ENCODE results near the gene KCNK10. TPM values are rescaled to one million over a fixed set of nuclear protein-coding genes. Genes with fewer than 3 reads are reported as not detected.
A peak's percentile ranks its signal among the peaks of the same experiment; 100 is the strongest.

The KCNK10 gene
- total RNA-seq, 5 donors from 2014 or later (not counting 1 experiment from before 2014, with no cell fraction given), result not detected

GRCh38 chr14:88168025-88168424 is 155.0 kb downstream of the KCNK10 start:
- no peak overlapping the region for H3K27ac Mint-ChIP-seq
- no peaks in the 10 kb centered on the region for H3K36me3 Mint-ChIP-seq
- Histone ChIP-seq H3K36me3 (ENCODE audit: control insufficient read depth in 2 of 2, extremely low read depth in 1 of 2, insufficient read depth in 1 of 2, low read length in 1 of 2) (no peaks in the 10 kb centered on the region), H3K27ac (ENCODE audit: low read length) (no peak overlapping the region), H3K4me1 (ENCODE audit: control insufficient read depth in 1 of 2, extremely low read depth in 1 of 2, insufficient read depth in 2 of 2, low read length in 2 of 2) (peaks cover 0 to 19% of the 10 kb centered on the region in 2 experiments), H3K4me3 (ENCODE audit: control insufficient read depth in 1 of 2, extremely low read depth in 1 of 2, low read length in 1 of 2) (no peak overlapping the region), H3K9me3 (no peaks in the 10 kb centered on the region), H3K27me3 (replicated peaks in 1 of 2; ENCODE audit: control insufficient read depth in 2 of 2, extremely low read depth in 1 of 2, insufficient read depth in 2 of 2, low read length in 1 of 2) (peaks cover 0 to 10% of the 10 kb centered on the region in 2 experiments)
- ATAC-seq (replicated peaks in 1 of 4), result no peak
- DNase-seq, result no peak
- WGBS (ENCODE audit: insufficient coverage), result 94% methylated on average over 5 of the region's 7 CpGs
- peaks cover 0 to 3% (median 0%) of the 10 kb centered on the region in 3 donors for H3K9me3 Mint-ChIP-seq
- CTCF ChIA-PET, result interaction anchor here (0.6 to 2.9 kb wide), 19 partner anchors 10 to 228 kb away, joined by 3 to 59 read pairs (median 3); partner anchors contain the start of gene GALC (in 1 of the 2)
- peaks cover 9 to 21% of the 10 kb centered on the region in 2 donors for H3K27me3 Mint-ChIP-seq
- POLR2A ChIA-PET, result no interaction called here
- H3K4me3 Mint-ChIP-seq, result no peak overlapping the region
- peaks cover 11 to 25% (median 14%) of the 10 kb centered on the region in 3 donors for H3K4me1 Mint-ChIP-seq

GRCh38 chr14:88166616-88167015 is 156.5 kb downstream of the KCNK10 start:
- H3K36me3 Mint-ChIP-seq, result no peaks in the 10 kb centered on the region
- Histone ChIP-seq H3K36me3 (ENCODE audit: control insufficient read depth in 2 of 2, extremely low read depth in 1 of 2, insufficient read depth in 1 of 2, low read length in 1 of 2) (no peaks in the 10 kb centered on the region), H3K27ac (ENCODE audit: low read length) (no peak overlapping the region), H3K4me1 (ENCODE audit: control insufficient read depth in 1 of 2, extremely low read depth in 1 of 2, insufficient read depth in 2 of 2, low read length in 2 of 2) (peaks cover 0 to 19% of the 10 kb centered on the region in 2 experiments), H3K9me3 (no peaks in the 10 kb centered on the region), H3K27me3 (replicated peaks in 1 of 2; ENCODE audit: control insufficient read depth in 2 of 2, extremely low read depth in 1 of 2, insufficient read depth in 2 of 2, low read length in 1 of 2) (peaks cover 0 to 10% of the 10 kb centered on the region in 2 experiments), H3K4me3 (ENCODE audit: control insufficient read depth in 1 of 2, extremely low read depth in 1 of 2, low read length in 1 of 2) (no peak overlapping the region)
- ATAC-seq (replicated peaks in 1 of 4) (no peak), DNase-seq (no peak)
- no peak overlapping the region for H3K4me3 Mint-ChIP-seq
- no peak overlapping the region for H3K27ac Mint-ChIP-seq
- H3K27me3 Mint-ChIP-seq, result peaks cover 9 to 16% of the 10 kb centered on the region in 2 donors
- WGBS (ENCODE audit: insufficient coverage), result 80% methylated on average over 1 of the region's 3 CpGs
- ChIA-PET CTCF (interaction anchor here (0.7 to 1.3 kb wide), 3 partner anchors 220 to 270 kb away, joined by 3 to 5 read pairs (median 3); no protein-coding TSS in a partner anchor), POLR2A (no interaction called here)
- peaks cover 11 to 25% (median 14%) of the 10 kb centered on the region in 3 donors for H3K4me1 Mint-ChIP-seq
- peaks cover 0 to 3% (median 0%) of the 10 kb centered on the region in 3 donors for H3K9me3 Mint-ChIP-seq

- POLR2A ChIA-PET, result no interaction called here
- H3K4me3 ChIP-seq (ENCODE audit: control insufficient read depth in 1 of 2, extremely low read depth in 1 of 2, low read length in 1 of 2), result no peak overlapping the region
- no peak overlapping the region for H3K4me3 Mint-ChIP-seq
- peaks cover 0 to 3% (median 0%) of the 10 kb centered on the region in 3 donors for H3K9me3 Mint-ChIP-seq
- WGBS (ENCODE audit: insufficient coverage), result 46% methylated on average over 2 of the region's 3 CpGs
- CTCF ChIA-PET, result interaction anchor here in 1 of 2 donors (1.0 kb wide), 1 partner anchor 220 kb away, joined by 3 read pairs; no protein-coding TSS in a partner anchor
- H3K4me1 Mint-ChIP-seq, result peaks cover 11 to 25% (median 14%) of the 10 kb centered on the region in 3 donors
- no peaks in the 10 kb centered on the region for H3K9me3 ChIP-seq
- DNase-seq (peak in 1 of 35 experiments; percentile 7), ATAC-seq (replicated peaks in 1 of 4) (no peak)
- no peaks in the 10 kb centered on the region for H3K36me3 Mint-ChIP-seq
- H3K4me1 ChIP-seq (ENCODE audit: control insufficient read depth in 1 of 2, extremely low read depth in 1 of 2, insufficient read depth in 2 of 2, low read length in 2 of 2), result peaks cover 0 to 19% of the 10 kb centered on the region in 2 experiments
- no peaks in the 10 kb centered on the region for H3K36me3 ChIP-seq (ENCODE audit: control insufficient read depth in 2 of 2, extremely low read depth in 1 of 2, insufficient read depth in 1 of 2, low read length in 1 of 2)
- no peak overlapping the region for H3K27ac ChIP-seq (ENCODE audit: low read length)
- H3K27ac Mint-ChIP-seq, result no peak overlapping the region
- H3K27me3 ChIP-seq (replicated peaks in 1 of 2; ENCODE audit: control insufficient read depth in 2 of 2, extremely low read depth in 1 of 2, insufficient read depth in 2 of 2, low read length in 1 of 2), result peaks cover 2 to 10% of the 10 kb centered on the region in 2 experiments
- peaks cover 7 to 9% of the 10 kb centered on the region in 2 donors for H3K27me3 Mint-ChIP-seq
Observed at GRCh38 chr14:88164906-88165534, 158.0 kb downstream of the KCNK10 start.

GRCh38 chr14:88163731-88164255 is 159.3 kb downstream of the KCNK10 start:
- no peak for DNase-seq
- H3K4me3 ChIP-seq (ENCODE audit: control insufficient read depth in 1 of 2, extremely low read depth in 1 of 2, low read length in 1 of 2), result no peak overlapping the region
- POLR2A ChIA-PET, result no interaction called here
- WGBS (ENCODE audit: insufficient coverage), result 69% methylated on average over 3 of the region's 4 CpGs
- H3K27me3 ChIP-seq (replicated peaks in 1 of 2; ENCODE audit: control insufficient read depth in 2 of 2, extremely low read depth in 1 of 2, insufficient read depth in 2 of 2, low read length in 1 of 2), result peaks cover 2 to 6% of the 10 kb centered on the region in 2 experiments
- CTCF ChIA-PET, result no interaction called here
- H3K4me1 Mint-ChIP-seq, result peaks cover 11 to 23% (median 14%) of the 10 kb centered on the region in 3 donors
- peaks cover 3 to 14% of the 10 kb centered on the region in 2 donors for H3K27me3 Mint-ChIP-seq
- H3K27ac Mint-ChIP-seq, result no peak overlapping the region
- H3K4me3 Mint-ChIP-seq, result no peak overlapping the region
- H3K36me3 ChIP-seq (ENCODE audit: control insufficient read depth in 2 of 2, extremely low read depth in 1 of 2, insufficient read depth in 1 of 2, low read length in 1 of 2), result no peaks in the 10 kb centered on the region
- H3K27ac ChIP-seq (ENCODE audit: low read length), result no peak overlapping the region
- H3K9me3 ChIP-seq, result no peaks in the 10 kb centered on the region
- no peaks in the 10 kb centered on the region for H3K36me3 Mint-ChIP-seq
- H3K9me3 Mint-ChIP-seq, result no peaks in the 10 kb centered on the region
- ATAC-seq (replicated peaks in 1 of 4), result no peak
- peaks cover 0 to 19% of the 10 kb centered on the region in 2 experiments for H3K4me1 ChIP-seq (ENCODE audit: control insufficient read depth in 1 of 2, extremely low read depth in 1 of 2, insufficient read depth in 2 of 2, low read length in 2 of 2)

- Mint-ChIP-seq H3K27me3 (peaks cover 4 to 18% of the 10 kb centered on the region in 2 donors), H3K9me3 (no peaks in the 10 kb centered on the region), H3K4me3 (no peak overlapping the region), H3K4me1 (no peaks in the 10 kb centered on the region), H3K36me3 (no peaks in the 10 kb centered on the region), H3K27ac (no peak overlapping the region)
- Histone ChIP-seq H3K36me3 (ENCODE audit: control insufficient read depth in 2 of 2, extremely low read depth in 1 of 2, insufficient read depth in 1 of 2, low read length in 1 of 2) (no peaks in the 10 kb centered on the region), H3K27me3 (replicated peaks in 1 of 2; ENCODE audit: control insufficient read depth in 2 of 2, extremely low read depth in 1 of 2, insufficient read depth in 2 of 2, low read length in 1 of 2) (peaks cover 0 to 2% of the 10 kb centered on the region in 2 experiments), H3K9me3 (no peaks in the 10 kb centered on the region), H3K4me1 (ENCODE audit: control insufficient read depth in 1 of 2, extremely low read depth in 1 of 2, insufficient read depth in 2 of 2, low read length in 2 of 2) (no peaks in the 10 kb centered on the region), H3K27ac (ENCODE audit: low read length) (no peak overlapping the region), H3K4me3 (ENCODE audit: control insufficient read depth in 1 of 2, extremely low read depth in 1 of 2, low read length in 1 of 2) (no peak overlapping the region)
- ATAC-seq (replicated peaks in 1 of 4) (no peak), DNase-seq (no peak)
- WGBS (ENCODE audit: insufficient coverage), result no CpG with 5 or more reads among the region's 1 CpG
- POLR2A ChIA-PET, result no interaction called here
- CTCF ChIA-PET, result no interaction called here
Observed at GRCh38 chr14:88156127-88156526, 166.9 kb downstream of the KCNK10 start.

- Histone ChIP-seq H3K27me3 (replicated peaks in 1 of 2; ENCODE audit: control insufficient read depth in 2 of 2, extremely low read depth in 1 of 2, insufficient read depth in 2 of 2, low read length in 1 of 2) (no peaks in the 10 kb centered on the region), H3K27ac (ENCODE audit: low read length) (no peak overlapping the region), H3K36me3 (ENCODE audit: control insufficient read depth in 2 of 2, extremely low read depth in 1 of 2, insufficient read depth in 1 of 2, low read length in 1 of 2) (no peaks in the 10 kb centered on the region), H3K9me3 (no peaks in the 10 kb centered on the region), H3K4me1 (ENCODE audit: control insufficient read depth in 1 of 2, extremely low read depth in 1 of 2, insufficient read depth in 2 of 2, low read length in 2 of 2) (no peaks in the 10 kb centered on the region), H3K4me3 (ENCODE audit: control insufficient read depth in 1 of 2, extremely low read depth in 1 of 2, low read length in 1 of 2) (no peak overlapping the region)
- H3K27ac Mint-ChIP-seq, result no peak overlapping the region
- no peaks in the 10 kb centered on the region for H3K9me3 Mint-ChIP-seq
- H3K27me3 Mint-ChIP-seq, result peaks cover 1 to 14% of the 10 kb centered on the region in 2 donors
- POLR2A ChIA-PET, result no interaction called here
- CTCF ChIA-PET, result no interaction called here
- H3K36me3 Mint-ChIP-seq, result no peaks in the 10 kb centered on the region
- no peaks in the 10 kb centered on the region for H3K4me1 Mint-ChIP-seq
- DNase-seq, result no peak
- 80% methylated on average over 1 of the region's 6 CpGs for WGBS (ENCODE audit: insufficient coverage)
- H3K4me3 Mint-ChIP-seq, result no peak overlapping the region
- ATAC-seq (replicated peaks in 1 of 4), result no peak
Observed at GRCh38 chr14:88154926-88155325, 168.1 kb downstream of the KCNK10 start.
